GM19395 (cell line): ENCODE results near the gene WASHC3.
A peak's percentile ranks its signal among the peaks of the same experiment; 100 is the strongest.

Source experiments
- ATAC-seq: cut with Tn5 transposase; IDR thresholded peaks from one replicate; pipeline ENCODE4 v1.9.1; 2021; ENCODE audit warnings: mild to moderate bottlenecking, moderate library complexity; ENCODE audit not compliant: unreplicated experiment

WASHC3 gene

GRCh38 chr12:101982307-101982706, 79.5 kb downstream of the WASHC3 start:
- no peak for ATAC-seq

- no peak for ATAC-seq
These were observed 79.9 kb downstream of the WASHC3 start for GRCh38 chr12:101981868-101982267.

GRCh38 chr12:101968770-101969169, 93.0 kb downstream of the WASHC3 start:
- ATAC-seq, result no peak

GRCh38 chr12:101967506-101967905, 94.3 kb downstream of the WASHC3 start:
- ATAC-seq, result peak; percentile 55

- no peak for ATAC-seq
These were observed 95.3 kb downstream of the WASHC3 start for GRCh38 chr12:101966496-101966895.

GRCh38 chr12:101963697-101964096, 98.1 kb downstream of the WASHC3 start:
- ATAC-seq, result no peak
